Fibroblast of skin of left quadriceps (primary cell): ENCODE data around the gene NDUFS6.

Source experiments
- DNase-seq, 2 experiments: peaks; one replicate each; pipeline ENCODE4 v3.0.0-alpha.2; 2013; ENCODE audit warnings: low read depth in 2 of 2

Gene NDUFS6

DNA sequence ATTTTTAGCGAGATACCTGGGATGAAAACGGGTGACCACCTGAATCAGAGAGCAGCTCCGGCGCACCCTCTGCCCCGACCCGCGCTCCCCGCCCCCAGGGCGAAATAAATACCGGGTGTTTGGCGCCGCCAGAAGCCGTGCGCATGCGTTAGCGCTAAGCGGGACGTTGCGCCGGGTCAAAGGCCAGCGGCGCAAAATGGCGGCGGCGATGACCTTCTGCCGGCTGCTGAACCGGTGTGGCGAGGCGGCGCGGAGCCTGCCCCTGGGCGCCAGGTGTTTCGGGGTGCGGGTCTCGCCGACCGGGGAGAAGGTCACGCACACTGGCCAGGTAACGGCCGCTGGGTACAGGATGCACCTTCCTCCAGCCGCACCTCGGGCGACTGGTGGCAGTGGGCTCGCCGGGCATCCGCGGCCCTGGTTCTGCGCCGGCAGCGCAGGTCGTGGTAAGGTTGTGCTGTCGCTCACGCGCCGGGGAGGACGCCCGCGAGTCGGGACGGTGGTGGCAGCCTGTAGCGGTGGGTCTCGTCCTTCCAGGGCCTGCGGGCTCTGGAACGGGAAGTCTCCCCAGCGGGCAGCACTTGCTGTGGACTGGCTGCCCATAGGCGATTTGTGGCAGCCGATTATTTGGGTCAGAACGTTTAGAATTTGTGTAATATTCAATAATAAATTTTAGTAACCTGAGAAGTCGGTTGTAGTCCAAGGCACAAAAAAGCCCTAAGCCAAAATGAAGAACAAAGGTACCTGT, at the start of gene NDUFS6:
NDUFS6 (plus strand) TSS at position 186 of the 745 bp plus-strand sequence; CDS start at position 197, 11 bp downstream.
- DNase-seq: no peak

GRCh38 chr5:1751864-1752822, 49.1 kb upstream of the NDUFS6 start:
- DNase-seq: no peak

GRCh38 chr5:1752881-1753280, 48.3 kb upstream of the NDUFS6 start:
- DNase-seq: no peak

DNA sequence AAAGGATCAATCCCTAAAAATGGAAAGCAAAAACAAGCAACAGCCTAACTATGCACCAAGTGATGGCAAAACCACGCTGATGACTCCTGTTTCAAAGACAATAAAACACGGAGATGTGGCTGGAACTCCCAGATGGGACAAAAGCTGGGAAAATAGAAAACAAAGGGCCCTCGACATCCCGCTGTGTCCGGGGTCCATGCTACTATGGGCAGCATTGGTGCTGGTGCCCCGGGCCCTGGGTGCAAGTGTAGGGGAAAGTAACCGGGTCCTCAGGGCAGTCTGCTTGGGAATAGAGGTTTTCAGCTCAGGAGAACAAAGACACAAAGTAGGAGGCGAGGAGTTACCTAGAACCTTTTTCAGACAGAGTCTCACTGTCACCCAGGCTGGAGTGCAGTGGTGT, 47.7 kb upstream of the NDUFS6 start:
- no peak for DNase-seq

DNA sequence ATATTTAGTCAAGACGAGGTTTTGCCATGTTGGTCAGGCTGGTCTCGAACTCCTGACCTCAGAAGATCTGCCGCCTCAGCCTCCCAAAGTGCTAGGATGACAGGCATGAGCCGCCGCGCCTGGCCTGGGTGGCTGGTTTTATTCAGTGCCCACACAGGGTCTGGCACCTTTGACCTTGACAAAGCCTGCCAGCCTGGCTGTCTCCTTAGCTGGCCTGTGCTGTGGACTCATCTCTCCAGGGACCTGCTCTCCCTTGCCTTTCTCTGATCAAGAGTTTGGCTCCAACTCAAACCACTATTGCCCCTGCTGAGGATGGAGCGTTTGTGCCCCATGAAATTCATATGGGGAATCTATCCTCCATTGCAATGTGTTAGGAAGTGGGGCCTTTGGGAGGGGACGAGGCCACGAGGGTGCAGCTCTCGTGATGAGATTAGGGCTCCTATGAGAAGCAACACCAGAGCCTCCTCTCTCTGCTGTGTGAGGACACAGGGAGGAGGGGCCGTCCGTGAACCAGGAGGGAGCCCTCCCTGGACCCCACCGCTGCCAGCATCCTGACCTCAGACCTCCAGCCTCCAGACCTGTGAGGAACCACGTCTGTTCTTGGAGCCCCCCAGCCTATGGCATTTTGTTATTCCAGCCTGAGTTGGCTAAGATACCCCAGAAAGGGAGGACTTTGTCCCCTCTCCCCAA, 46.5 kb upstream of the NDUFS6 start:
- DNase-seq: no peak

GRCh38 chr5:1755321-1755949, 45.8 kb upstream of the NDUFS6 start:
- DNase-seq: no peak

DNA sequence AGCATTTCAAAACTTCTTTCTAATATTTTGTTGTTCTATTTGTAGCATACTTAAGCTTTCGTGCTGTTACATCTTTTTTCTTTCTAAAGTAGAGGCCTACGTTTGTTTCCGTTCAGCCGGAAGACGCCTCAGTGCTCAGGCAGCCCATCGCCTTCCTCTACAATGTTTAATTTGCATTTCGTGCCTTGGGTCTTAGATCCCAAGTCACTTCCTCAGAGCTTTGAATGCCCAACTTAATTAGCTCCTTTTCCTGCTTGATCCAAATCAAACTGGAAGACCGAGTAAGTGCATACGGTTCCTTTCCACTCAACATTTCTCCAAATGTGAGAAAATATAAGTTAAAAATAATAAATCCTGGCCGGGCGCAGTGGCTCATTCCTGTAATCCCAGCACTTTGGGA, 44.7 kb upstream of the NDUFS6 start:
- no peak for DNase-seq

DNA sequence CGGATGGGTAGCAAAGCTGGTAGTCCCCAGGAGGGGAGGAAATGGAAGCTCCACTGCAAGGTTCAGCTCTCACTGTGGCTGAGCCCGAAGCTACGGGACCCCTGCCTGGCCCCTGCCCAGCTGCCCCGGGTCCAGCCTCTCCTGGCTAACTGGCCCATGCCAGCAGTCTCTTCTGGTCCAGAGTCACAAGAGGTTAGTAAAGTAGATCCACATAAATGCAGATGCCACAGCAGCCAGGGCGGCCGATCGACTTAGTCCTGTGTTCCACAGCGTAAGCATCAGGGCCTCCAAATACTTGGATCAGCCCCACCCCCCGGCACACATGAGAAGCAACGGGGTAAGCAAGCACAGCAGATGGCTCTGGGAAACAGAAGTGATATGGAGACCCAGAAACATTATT, 43.7 kb upstream of the NDUFS6 start:
- no peak for DNase-seq

GRCh38 chr5:1758574-1758973, 42.6 kb upstream of the NDUFS6 start:
- no peak for DNase-seq

GRCh38 chr5:1759378-1759970, 41.7 kb upstream of the NDUFS6 start:
- DNase-seq: no peak

DNA sequence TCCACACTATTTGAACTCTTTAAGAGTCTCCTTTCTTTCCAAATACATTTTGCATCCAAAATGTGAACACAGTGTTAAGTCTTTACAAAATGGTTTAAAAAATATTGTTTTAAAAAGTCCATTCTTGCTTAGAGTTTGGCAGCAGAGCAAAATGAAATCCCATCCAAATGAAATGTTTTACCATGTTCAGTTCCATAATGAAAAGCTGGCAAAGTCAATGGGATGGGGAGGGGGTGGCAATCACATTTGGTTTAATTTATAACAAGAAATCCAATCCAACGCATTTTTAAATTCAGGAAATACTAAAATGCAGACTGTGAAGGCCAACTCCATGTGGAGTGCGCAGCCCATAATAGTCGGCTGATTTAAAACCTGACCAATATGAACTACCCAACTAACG, 41.0 kb upstream of the NDUFS6 start:
- DNase-seq: no peak

DNA sequence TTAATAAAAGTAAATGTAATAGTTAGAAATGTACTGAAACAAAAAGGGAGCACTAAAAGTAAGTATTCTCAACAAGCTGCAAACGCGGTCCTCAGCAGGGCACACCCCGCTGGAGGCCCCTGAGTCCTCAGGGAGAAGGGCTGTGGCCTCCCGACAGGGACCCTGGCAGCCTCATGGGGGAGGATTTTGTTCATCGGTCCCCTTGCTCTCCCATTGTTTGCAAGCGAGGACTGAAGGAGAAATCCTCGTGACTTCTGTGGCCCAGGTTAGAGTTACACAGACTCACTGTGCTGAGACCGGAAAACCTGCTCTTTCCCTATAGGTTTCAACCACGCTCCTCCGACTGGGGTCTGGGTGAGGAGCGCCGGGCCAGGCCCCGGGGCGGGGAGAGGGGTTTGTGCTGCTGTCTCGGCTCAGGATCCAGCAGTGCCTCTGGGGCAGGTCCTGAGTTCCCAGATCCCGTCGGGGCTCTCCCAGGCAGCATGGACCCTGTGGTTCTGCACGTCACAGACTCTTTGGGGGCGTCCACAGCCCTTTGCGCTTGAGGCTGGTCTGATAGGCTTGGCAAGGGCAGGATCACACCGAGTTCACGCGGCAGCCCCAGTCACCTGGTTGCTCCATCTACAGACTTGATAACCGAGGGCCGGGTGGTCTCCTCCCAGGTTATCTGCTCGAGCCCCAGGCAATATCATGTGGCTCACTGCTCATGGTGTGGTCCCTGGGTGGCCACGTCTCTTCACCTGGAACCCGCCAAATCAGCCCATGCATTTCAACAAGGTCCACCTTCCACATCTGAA, 40.4 kb upstream of the NDUFS6 start:
- no peak for DNase-seq

DNA sequence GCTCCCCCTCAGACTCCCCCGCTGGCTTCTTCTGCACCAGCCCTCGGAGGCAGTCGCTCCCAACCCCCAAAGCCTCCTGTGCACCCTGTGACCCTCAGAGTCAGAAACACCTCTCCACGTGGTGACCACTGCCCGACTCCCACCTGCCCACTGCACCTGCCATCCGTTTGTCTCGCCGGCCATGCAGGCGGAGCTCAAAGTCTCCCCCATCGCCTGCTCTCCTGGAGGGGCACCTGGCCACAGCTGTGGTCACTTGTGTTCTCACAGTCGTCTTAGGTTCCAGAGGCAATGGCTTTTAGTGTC, 39.8 kb upstream of the NDUFS6 start:
- no peak for DNase-seq

- DNase-seq: no peak
These were observed 38.9 kb upstream of the NDUFS6 start for GRCh38 chr5:1762121-1762882.

GRCh38 chr5:1762883-1763547, 38.2 kb upstream of the NDUFS6 start:
- no peak for DNase-seq

- DNase-seq: peak; percentile 28 to 44
These were observed 37.7 kb upstream of the NDUFS6 start for GRCh38 chr5:1763548-1763911.

DNA sequence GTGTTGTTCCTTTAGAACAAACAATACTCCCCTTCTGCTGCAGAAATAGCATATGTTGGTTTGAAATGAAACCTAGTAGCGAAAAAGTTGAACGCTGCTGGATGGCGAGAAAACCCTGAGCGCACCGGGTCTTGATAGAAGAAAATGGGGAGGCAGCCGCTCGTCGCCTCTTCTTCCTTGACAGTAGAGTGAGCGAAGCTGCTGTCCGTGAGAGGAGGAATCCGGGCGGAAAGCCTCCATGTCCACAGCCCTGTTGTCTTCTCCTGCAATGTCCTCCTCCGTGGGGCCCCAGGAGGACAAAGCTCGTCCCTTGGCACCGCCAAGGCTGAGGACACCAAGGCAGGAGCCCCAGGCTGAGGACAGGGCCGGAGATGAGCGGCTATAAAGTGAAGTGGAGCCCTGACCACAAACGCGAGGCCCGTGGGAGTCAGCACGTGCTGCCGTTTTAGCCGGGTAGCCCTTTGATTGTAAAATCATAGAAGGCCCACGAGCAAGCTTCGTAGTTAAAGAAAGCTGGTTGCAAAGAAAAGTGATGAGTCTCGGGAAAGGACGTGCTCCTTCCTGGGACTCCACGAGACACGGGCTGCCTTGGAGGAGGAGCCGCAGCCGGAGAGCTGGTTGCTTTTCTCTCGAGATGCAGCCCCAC, 37.1 kb upstream of the NDUFS6 start:
- DNase-seq: no peak

DNA sequence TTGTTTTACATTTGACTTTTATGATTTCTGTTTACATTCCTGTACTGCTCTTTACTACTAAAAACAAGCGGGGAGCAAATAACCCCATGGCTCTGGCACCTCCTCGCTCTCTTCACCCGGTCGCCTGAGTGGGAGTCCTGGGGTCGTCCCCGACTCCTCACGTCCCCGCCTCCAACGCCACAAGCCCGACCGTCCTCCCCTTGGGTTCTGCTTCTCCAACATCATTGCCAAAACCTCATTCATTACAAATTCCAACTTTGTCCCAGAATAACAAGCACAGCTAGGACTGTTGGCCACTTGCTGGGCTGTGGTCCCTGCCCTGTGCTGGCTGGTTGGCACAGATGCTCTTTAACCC, 36.6 kb upstream of the NDUFS6 start:
- DNase-seq: no peak
